ENCODE measurements around the gene AFDN. TPM values are rescaled to one million over a fixed set of nuclear protein-coding genes. Genes with fewer than 3 reads are reported as not detected.

The AFDN gene
- total and polyA plus RNA-seq, 2 of the 8 experiments (the other 6 are each of a cell fraction or from before 2014, with no cell fraction given), result 53.4 to 192 TPM

DNA sequence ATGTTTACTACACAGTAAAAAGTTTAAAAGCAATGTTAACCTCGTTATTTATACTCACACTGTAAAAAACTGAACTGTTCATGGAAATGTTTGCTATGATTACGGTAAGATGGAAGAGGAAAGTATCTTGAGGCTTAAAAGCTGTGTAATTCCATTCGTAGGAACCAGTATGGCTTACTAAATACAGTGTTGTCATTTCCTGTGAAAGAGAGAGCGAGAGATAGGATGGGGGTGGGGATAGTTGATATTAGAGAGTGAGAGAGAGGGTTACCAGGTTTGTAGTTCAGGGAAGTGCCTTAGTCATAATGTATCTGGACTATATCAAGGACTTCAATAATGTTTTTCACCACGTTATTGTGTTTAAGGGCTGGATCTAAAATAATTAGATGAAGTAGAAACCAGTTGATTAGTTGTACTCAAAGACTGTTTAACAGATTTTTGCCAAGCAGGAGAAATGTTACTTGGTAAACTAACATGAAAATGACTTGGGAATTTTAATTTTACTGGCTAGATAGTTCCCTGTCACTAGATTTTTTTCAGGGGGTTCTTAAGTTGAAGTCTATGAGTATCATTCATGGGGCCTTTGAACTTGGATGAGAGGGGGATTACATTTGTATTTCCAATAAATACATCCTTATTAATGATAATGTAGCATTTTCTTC is 30.4 kb downstream of the AFDN start (continued):
- no peak for TF ChIP-seq CHD7 (IDR thresholded peaks at IDR 0.05; ENCODE audit: insufficient replicate concordance, low read length)

Measured in H1 (cell line).